Measurements from ENCODE around the gene RYR2. TPM values are rescaled to one million over a fixed set of nuclear protein-coding genes. Genes with fewer than 3 reads are reported as not detected.

RYR2 gene
- total and polyA plus RNA-seq, 8 donors, result 0.25 to 33.5 (median 2.5) TPM

DNA sequence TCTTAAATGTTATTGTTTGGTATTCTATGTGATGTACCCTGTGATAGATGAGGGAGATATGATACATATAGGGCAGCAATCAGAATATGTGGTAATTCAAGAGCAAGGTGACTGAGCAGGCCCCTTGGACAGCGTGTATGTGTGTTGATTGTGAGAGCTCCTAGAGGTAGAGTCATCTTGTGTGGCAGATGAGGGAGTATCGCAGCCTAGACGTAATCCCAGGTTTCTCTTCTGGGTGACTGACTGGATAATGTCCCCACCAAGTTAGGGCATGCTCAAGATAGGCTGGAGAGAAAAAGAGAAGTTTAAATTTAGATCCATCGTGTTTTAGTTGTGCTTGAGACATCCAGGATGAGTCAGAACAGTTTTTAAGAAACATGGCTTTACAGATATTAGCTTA is 663.5 kb downstream of the RYR2 start:
- WGBS, 5 donors, result 80 to 86% (median 84%) methylated on average over 4 of the region's 4 CpGs
- H3K4me3 ChIP-seq, result no peak overlapping the region

DNA sequence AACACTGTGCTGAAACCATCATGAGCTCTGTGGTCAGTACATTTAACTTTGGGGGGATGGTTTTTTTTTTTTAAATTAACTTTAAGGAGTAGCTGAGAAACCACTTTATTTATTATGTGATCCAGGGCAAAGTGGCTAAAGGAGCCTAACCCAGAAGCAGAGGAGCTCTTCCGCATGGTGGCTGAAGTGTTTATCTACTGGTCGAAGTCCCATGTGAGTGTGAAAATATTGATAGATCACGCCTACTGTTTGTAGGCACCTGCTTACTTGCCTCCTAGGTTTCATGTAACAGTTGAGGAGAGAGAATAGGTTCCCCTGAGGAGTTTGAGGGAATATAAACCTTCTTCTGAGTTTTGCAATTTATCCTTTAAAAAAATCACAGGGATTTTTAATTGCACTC is 667.4 kb downstream of the RYR2 start:
- Histone ChIP-seq H3K9me3 (no peaks in the 10 kb centered on the region), H3K27me3 (no peaks in the 10 kb centered on the region), H3K27ac (no peak overlapping the region), H3K36me3 (no peaks in the 10 kb centered on the region), H3K4me3 (no peak overlapping the region), H3K4me1 (no peaks in the 10 kb centered on the region)
- peak in 1 of 2 donors; percentile 31 for DNase-seq
- intact Hi-C loops (cut with DNase I; ENCODE audit: low total_unique reads), result no loop called here
- 32 to 50% (median 44%) methylated on average over 3 of the region's 3 CpGs for WGBS, 5 donors
- TF ChIP-seq, protein P1, sequence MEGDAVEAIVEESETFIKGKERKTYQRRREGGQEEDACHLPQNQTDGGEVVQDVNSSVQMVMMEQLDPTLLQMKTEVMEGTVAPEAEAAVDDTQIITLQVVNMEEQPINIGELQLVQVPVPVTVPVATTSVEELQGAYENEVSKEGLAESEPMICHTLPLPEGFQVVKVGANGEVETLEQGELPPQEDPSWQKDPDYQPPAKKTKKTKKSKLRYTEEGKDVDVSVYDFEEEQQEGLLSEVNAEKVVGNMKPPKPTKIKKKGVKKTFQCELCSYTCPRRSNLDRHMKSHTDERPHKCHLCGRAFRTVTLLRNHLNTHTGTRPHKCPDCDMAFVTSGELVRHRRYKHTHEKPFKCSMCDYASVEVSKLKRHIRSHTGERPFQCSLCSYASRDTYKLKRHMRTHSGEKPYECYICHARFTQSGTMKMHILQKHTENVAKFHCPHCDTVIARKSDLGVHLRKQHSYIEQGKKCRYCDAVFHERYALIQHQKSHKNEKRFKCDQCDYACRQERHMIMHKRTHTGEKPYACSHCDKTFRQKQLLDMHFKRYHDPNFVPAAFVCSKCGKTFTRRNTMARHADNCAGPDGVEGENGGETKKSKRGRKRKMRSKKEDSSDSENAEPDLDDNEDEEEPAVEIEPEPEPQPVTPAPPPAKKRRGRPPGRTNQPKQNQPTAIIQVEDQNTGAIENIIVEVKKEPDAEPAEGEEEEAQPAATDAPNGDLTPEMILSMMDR (IDR thresholded peaks at IDR 0.05), result no peak
- TF ChIP-seq EP300 (IDR thresholded peaks at IDR 0.05) (no peak), POLR2AphosphoS5 (IDR thresholded peaks at IDR 0.05) (no peak), POLR2A (IDR thresholded peaks at IDR 0.05) (no peak)

More for the DNA sequence above, 663.5 kb downstream of the RYR2 start:
- Histone ChIP-seq H3K36me3 (no peaks in the 10 kb centered on the region), H3K27me3 (no peaks in the 10 kb centered on the region), H3K4me1 (no peaks in the 10 kb centered on the region), H3K27ac (no peak overlapping the region), H3K9me3 (no peaks in the 10 kb centered on the region)
- intact Hi-C loops (cut with DNase I; ENCODE audit: low total_unique reads), result no loop called here
- DNase-seq, result no peak
- TF ChIP-seq, protein P1 (IDR thresholded peaks at IDR 0.05), result no peak
- TF ChIP-seq POLR2AphosphoS5 (IDR thresholded peaks at IDR 0.05) (no peak), POLR2A (IDR thresholded peaks at IDR 0.05) (no peak)

DNA sequence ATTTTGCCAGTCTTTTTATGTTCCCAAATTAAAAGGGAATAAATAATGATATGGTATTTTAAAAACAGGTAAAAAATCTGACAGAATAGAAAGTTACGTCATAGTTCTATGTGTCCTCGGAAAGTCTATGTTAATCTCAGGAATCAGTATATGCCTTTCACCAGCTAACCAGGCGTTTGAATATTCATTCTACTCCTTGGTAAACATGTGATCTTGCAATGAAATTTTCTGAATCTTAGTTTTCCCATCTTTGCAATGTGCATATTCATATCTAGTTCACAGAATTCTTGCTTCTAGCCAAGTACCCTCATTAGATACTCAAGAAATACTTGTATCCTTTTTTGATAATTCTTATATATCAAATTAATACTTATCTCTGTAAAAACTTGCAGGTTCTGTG is 669.3 kb downstream of the RYR2 start:
- no peak overlapping the region for H3K4me3 ChIP-seq
- no peaks in the 10 kb centered on the region for H3K4me1 ChIP-seq
- H3K27ac ChIP-seq, result no peak overlapping the region
- WGBS, 5 donors, result 83 to 92% (median 87%) methylated on average over 3 of the region's 3 CpGs
- DNase-seq, result no peak
- no peak for TF ChIP-seq EP300 (IDR thresholded peaks at IDR 0.05)
- no peak for TF ChIP-seq POLR2A (IDR thresholded peaks at IDR 0.05)
- TF ChIP-seq POLR2AphosphoS5 (IDR thresholded peaks at IDR 0.05), result no peak
- TF ChIP-seq, protein P1 (IDR thresholded peaks at IDR 0.05), result no peak
- H3K36me3 ChIP-seq, result no peaks in the 10 kb centered on the region
- H3K27me3 ChIP-seq, result no peaks in the 10 kb centered on the region
- intact Hi-C loops (cut with DNase I; ENCODE audit: low total_unique reads), result no loop called here
- no peaks in the 10 kb centered on the region for H3K9me3 ChIP-seq

DNA sequence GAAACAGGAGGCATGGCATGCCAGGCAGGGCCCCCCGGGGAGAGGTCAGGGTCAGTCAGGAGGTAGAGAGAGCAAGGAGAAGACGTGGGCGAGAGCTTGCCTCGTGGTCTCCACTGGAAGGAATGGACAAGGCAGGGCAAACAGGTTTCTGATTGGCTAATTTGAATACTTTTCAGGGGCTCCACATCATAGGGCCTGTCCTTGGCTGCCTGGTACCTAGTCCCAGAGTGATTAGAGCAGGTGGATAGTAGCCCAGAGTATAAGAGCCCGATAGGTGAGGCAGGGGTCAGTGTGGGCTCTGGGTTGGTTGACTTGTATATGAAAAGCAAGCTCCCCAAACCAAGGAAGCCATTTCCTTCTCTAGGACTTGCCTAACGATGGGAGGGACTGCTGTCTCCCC is 670.1 kb downstream of the RYR2 start:
- TF ChIP-seq EP300 (IDR thresholded peaks at IDR 0.05) (no peak), POLR2AphosphoS5 (IDR thresholded peaks at IDR 0.05) (no peak)
- Histone ChIP-seq H3K27me3 (no peaks in the 10 kb centered on the region), H3K36me3 (no peaks in the 10 kb centered on the region), H3K4me3 (no peak overlapping the region), H3K4me1 (no peaks in the 10 kb centered on the region), H3K9me3 (no peaks in the 10 kb centered on the region), H3K27ac (no peak overlapping the region)
- WGBS, 5 donors, result 66 to 79% (median 69%) methylated on average over 6 of the region's 6 CpGs
- DNase-seq, result no peak
- intact Hi-C loops (cut with DNase I; ENCODE audit: low total_unique reads), result no loop called here

DNA sequence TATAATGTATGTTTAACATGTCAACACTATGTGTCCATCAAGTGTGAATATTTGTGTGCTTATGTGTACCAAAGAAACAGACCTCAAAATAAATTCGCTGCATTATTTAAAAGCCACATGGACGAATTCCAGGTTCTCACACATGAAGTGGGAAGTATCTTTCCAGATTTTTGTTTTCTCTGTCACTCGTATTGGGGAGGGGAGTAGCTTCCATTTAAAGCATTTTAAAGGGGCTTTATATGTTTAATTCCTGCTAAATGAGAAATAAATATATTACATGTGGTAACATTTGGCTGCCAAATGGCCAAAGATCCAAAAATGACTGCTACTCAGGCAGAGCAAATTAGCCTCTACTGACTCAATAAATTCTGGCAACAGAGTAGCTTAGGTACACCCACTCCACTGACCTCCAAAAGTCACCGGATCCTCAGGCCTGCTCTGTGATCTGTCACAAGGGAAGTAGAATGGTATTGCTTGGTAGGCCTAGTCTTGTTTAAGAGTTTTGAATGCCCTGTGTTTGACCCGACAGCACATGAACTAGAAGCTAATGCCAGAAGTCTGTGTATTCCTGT is 670.7 kb downstream of the RYR2 start:
- Histone ChIP-seq H3K27me3 (no peaks in the 10 kb centered on the region), H3K36me3 (no peaks in the 10 kb centered on the region), H3K9me3 (no peaks in the 10 kb centered on the region), H3K27ac (no peak overlapping the region), H3K4me3 (no peak overlapping the region), H3K4me1 (no peaks in the 10 kb centered on the region)
- TF ChIP-seq POLR2A (IDR thresholded peaks at IDR 0.05), result no peak
- TF ChIP-seq POLR2AphosphoS5 (IDR thresholded peaks at IDR 0.05), result no peak
- TF ChIP-seq EP300 (IDR thresholded peaks at IDR 0.05), result no peak
- TF ChIP-seq, protein P1 (IDR thresholded peaks at IDR 0.05), result no peak
- 63 to 76% (median 72%) methylated on average over 5 of the region's 5 CpGs for WGBS, 5 donors
- peak in 1 of 2 donors; percentile 15 for DNase-seq
- intact Hi-C loops (cut with DNase I; ENCODE audit: low total_unique reads), result no loop called here
